Parathyroid adenoma (tissue), 2 donors: ENCODE measurements around the gene MINK1.
A peak's percentile ranks its signal among the peaks of the same experiment; 100 is the strongest.
"Not testable (repeated sequence)": the region's sequence is repeated elsewhere in the genome, so short reads cannot be mapped to it uniquely, and the experiment has no call there.

Experiments used
- H2AFZ ChIP-seq: fragments of 300-600 bp; sonication (generic); one replicate; pipeline ENCODE4 v1.7.0; 2017; ENCODE audit warnings: antibody characterized with exemption, mild to moderate bottlenecking
- H3K27ac ChIP-seq: fragments of 300-600 bp; sonication (generic); one replicate; pipeline ENCODE4 v1.7.0; 2017
- H3K27me3 ChIP-seq: fragments of 300-600 bp; sonication (generic); one replicate; pipeline ENCODE4 v1.7.0; 2017; ENCODE audit warnings: low read length; ENCODE audit not compliant: control insufficient read depth, insufficient read depth
- H3K36me3 ChIP-seq: fragments of 300-600 bp; sonication (generic); one replicate; pipeline ENCODE4 v1.7.0; 2017; ENCODE audit warnings: low read length; ENCODE audit not compliant: control insufficient read depth, insufficient read depth
- H3K4me1 ChIP-seq: fragments of 300-600 bp; sonication (generic); one replicate; pipeline ENCODE4 v1.7.0; 2017; ENCODE audit warnings: control low read depth
- H3K4me2 ChIP-seq: fragments of 300-600 bp; sonication (generic); one replicate; pipeline ENCODE4 v1.7.0; 2017; ENCODE audit warnings: low read length
- H3K4me3 ChIP-seq: fragments of 300-600 bp; sonication (generic); one replicate; pipeline ENCODE4 v1.7.0; 2017; ENCODE audit warnings: low read depth, low read length
- H3K79me2 ChIP-seq: fragments of 300-600 bp; sonication (generic); one replicate; pipeline ENCODE4 v1.7.0; 2017; ENCODE audit warnings: control low read depth
- H3K9ac ChIP-seq: fragments of 300-600 bp; sonication (generic); one replicate; pipeline ENCODE4 v1.7.0; 2017; ENCODE audit warnings: mild to moderate bottlenecking
- H3K9me3 ChIP-seq: fragments of 300-600 bp; sonication (generic); one replicate; pipeline ENCODE4 v1.7.0; 2017; ENCODE audit warnings: low read length; ENCODE audit not compliant: control insufficient read depth
- CTCF ChIP-seq: fragments of 300-600 bp; sonication (generic); IDR thresholded peaks from one replicate; pipeline ENCODE4 v1.7.0; 2017; ENCODE audit warnings: antibody characterized with exemption, mild to moderate bottlenecking
- donor health status: primary hyperparathyroidism.

MINK1 gene

GRCh38 chr17:4854111-4854681, 21.1 kb downstream of the MINK1 start:
- no peaks in the 10 kb centered on the region for H3K9me3 ChIP-seq
- H3K79me2 ChIP-seq = peaks cover 32% of the 10 kb centered on the region
- no peak overlapping the region for H3K27ac ChIP-seq
- H3K4me1 ChIP-seq = peaks cover 21% of the 10 kb centered on the region
- no peak overlapping the region for H3K4me3 ChIP-seq
- no peaks in the 10 kb centered on the region for H3K27me3 ChIP-seq
- no peak overlapping the region for H3K9ac ChIP-seq
- no peaks in the 10 kb centered on the region for H3K36me3 ChIP-seq
- no peak overlapping the region for H2AFZ ChIP-seq
- H3K4me2 ChIP-seq = no peak overlapping the region
- TF ChIP-seq CTCF = no peak

- Histone ChIP-seq H3K4me1 (peaks cover 14% of the 10 kb centered on the region), H3K79me2 (peaks cover 35% of the 10 kb centered on the region), H3K27me3 (no peaks in the 10 kb centered on the region), H3K27ac (peak overlapping the region; percentile 12), H3K36me3 (no peaks in the 10 kb centered on the region), H3K9ac (no peak overlapping the region), H3K4me2 (no peak overlapping the region), H3K9me3 (no peaks in the 10 kb centered on the region), H2AFZ (no peak overlapping the region), H3K4me3 (no peak overlapping the region)
- no peak for TF ChIP-seq CTCF
Observed at GRCh38 chr17:4856271-4856936, 23.3 kb downstream of the MINK1 start.

- Histone ChIP-seq H3K9ac (no peak overlapping the region), H3K4me1 (peaks cover 14% of the 10 kb centered on the region)
Observed at GRCh38 chr17:4856937-4857314, 23.8 kb downstream of the MINK1 start.

GRCh38 chr17:4857347-4857746, 24.2 kb downstream of the MINK1 start:
- not testable (repeated sequence) for H3K36me3 ChIP-seq, H3K4me2 ChIP-seq, H3K4me3 ChIP-seq, H2AFZ ChIP-seq, H3K9me3 ChIP-seq, H3K9ac ChIP-seq, H3K27me3 ChIP-seq
- H3K27ac ChIP-seq = peak overlapping the region; percentile 43
- peaks cover 13% of the 10 kb centered on the region for H3K4me1 ChIP-seq
- H3K79me2 ChIP-seq = peaks cover 36% of the 10 kb centered on the region

More at GRCh38 chr17:4856937-4857314, 23.8 kb downstream of the MINK1 start:
- H3K79me2 ChIP-seq = peaks cover 35% of the 10 kb centered on the region
- H3K36me3 ChIP-seq = no peaks in the 10 kb centered on the region
- no peaks in the 10 kb centered on the region for H3K9me3 ChIP-seq
- no peak overlapping the region for H3K4me3 ChIP-seq
- no peak overlapping the region for H2AFZ ChIP-seq
- TF ChIP-seq CTCF = no peak
- no peaks in the 10 kb centered on the region for H3K27me3 ChIP-seq
- no peak overlapping the region for H3K27ac ChIP-seq
- no peak overlapping the region for H3K4me2 ChIP-seq

- no peak overlapping the region for H3K4me3 ChIP-seq
- H2AFZ ChIP-seq = no peak overlapping the region
- H3K27ac ChIP-seq = peak overlapping the region; percentile 43
- no peaks in the 10 kb centered on the region for H3K36me3 ChIP-seq
- peaks cover 11% of the 10 kb centered on the region for H3K4me1 ChIP-seq
- TF ChIP-seq CTCF = no peak
- H3K9ac ChIP-seq = no peak overlapping the region
- H3K9me3 ChIP-seq = no peaks in the 10 kb centered on the region
- H3K79me2 ChIP-seq = peaks cover 41% of the 10 kb centered on the region
- peak overlapping the region; percentile 26 for H3K4me2 ChIP-seq
- no peaks in the 10 kb centered on the region for H3K27me3 ChIP-seq
Observed at GRCh38 chr17:4858068-4858881, 25.1 kb downstream of the MINK1 start.
